Measurements from ENCODE around the gene PPP1R14C.
"Not testable (repeated sequence)": the region's sequence is repeated elsewhere in the genome, so short reads cannot be mapped to it uniquely, and the experiment has no call there.

Gene PPP1R14C

GRCh38 chr6:150142670-150143515 is at the start of gene PPP1R14C:
TSS of gene PPP1R14C (plus strand) at chr6:150143044. CDS start at chr6:150143193, 149 bp downstream.
- no peak for DNase-seq (ENCODE audit: low read depth in 3 of 3, low spot score in 1 of 3)

DNA sequence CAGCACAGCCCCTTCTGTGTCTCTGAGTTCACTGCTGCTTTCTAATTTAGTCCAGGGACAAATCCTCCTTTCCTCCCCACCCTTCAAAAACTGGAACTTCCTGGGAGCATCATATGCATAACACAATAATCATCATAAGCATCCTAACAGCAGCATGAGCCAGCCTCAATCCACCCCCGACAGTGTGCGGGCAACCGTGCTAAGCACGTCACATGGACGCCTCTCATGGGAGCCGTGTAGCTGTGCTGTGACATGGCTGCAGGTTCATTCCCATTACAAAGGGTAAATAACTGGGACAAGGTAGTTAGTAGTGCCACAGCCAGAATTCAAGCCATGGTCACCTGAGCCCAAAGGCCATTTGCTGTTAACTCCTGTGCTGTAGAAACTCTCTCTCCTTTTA is 49.4 kb upstream of the PPP1R14C start:
- no peak for DNase-seq (ENCODE audit: low read depth in 3 of 3, low spot score in 1 of 3)

DNA sequence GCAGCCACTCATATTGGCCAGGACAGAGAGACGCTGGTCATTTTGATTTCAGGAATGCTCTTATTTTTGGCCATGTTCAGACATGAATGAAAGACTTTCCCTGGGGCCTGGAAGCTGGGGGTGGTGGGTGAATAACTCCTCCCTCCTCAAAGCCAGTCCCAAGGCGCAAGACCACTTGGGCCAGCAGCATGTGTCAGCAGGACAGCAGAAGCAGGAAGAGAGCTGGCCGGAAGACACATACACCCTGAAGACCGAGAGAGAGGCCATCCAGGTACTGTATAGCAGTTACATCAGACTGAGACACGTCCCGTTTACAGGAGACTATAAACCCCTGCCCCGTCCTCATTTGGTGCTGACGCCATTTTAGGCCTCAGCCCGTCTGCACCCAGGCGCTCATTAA is 44.7 kb upstream of the PPP1R14C start:
- DNase-seq (ENCODE audit: low read depth in 3 of 3, low spot score in 1 of 3): no peak

- no peak for DNase-seq (ENCODE audit: low read depth in 3 of 3, low spot score in 1 of 3)
Observed at GRCh38 chr6:150099546-150099945, 43.3 kb upstream of the PPP1R14C start.

DNA sequence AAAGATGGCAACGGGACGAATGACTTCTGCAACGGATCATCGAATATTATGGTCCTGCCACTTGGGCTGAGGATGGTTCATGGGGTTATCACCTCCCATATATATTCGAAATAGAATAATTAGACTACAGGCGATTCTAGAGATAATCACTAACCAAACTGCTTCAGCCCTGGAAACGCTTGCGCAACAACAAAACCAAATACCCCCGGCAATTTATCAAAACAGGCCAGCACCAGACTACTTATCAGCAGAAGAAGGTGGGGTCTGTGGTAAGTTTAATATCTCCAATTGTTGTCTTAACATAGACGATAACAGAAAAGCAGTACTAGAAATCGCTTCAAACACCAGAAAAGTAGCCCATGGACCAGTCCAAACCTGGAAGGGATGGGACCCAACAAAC is 42.9 kb upstream of the PPP1R14C start:
- no peak for DNase-seq (ENCODE audit: low read depth in 3 of 3, low spot score in 1 of 3)

DNA sequence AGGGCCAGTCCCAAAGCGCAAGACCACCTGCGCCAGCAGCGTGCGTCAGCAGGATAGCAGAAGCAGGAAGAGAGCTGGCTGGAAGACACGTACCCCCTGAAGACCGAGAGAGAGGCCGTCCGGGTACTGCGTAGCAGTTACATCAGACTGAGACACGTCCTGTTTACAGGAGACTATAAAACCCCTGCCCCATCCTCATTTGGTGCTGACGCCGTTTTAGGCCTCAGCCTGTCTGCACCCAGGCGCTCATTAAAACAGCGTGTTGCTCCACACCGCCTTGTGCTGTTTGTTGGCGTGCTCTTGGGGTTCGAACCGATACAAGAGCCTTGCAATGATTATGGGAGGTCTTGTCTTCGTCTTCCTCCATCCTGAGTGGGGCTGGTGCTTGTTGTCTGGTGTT is 42.1 kb upstream of the PPP1R14C start:
- no peak for DNase-seq (ENCODE audit: low read depth in 3 of 3, low spot score in 1 of 3)

GRCh38 chr6:150102750-150103270 is 40.0 kb upstream of the PPP1R14C start:
- no peak for DNase-seq (ENCODE audit: low read depth in 3 of 3, low spot score in 1 of 3)

DNA sequence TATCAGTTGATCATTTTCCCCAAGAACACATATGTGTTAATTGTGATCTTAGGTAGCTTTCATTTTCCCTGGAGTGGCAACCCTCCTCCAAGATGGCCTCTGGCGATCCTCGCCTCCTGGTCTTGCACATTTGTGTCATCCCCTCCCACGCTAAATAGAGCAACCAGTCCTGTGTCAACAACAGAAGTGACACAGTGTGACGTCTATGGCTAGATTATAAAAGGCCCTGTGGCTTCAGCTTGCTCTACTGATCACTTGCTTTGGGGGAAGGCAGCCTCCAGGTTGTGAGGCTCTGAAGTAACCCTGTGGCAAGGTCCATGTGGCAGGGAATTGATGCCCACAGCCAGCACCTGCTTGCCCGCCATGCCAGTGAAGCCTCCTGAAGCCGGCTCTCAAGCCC is 30.6 kb upstream of the PPP1R14C start:
- no peak for DNase-seq (ENCODE audit: low read depth in 3 of 3, low spot score in 1 of 3)

- no peak for DNase-seq (ENCODE audit: low read depth in 3 of 3, low spot score in 1 of 3)
Observed at GRCh38 chr6:150115769-150116168, 27.1 kb upstream of the PPP1R14C start.

- DNase-seq (ENCODE audit: low read depth in 3 of 3, low spot score in 1 of 3): no peak
Observed at GRCh38 chr6:150116200-150116800, 26.5 kb upstream of the PPP1R14C start.

DNA sequence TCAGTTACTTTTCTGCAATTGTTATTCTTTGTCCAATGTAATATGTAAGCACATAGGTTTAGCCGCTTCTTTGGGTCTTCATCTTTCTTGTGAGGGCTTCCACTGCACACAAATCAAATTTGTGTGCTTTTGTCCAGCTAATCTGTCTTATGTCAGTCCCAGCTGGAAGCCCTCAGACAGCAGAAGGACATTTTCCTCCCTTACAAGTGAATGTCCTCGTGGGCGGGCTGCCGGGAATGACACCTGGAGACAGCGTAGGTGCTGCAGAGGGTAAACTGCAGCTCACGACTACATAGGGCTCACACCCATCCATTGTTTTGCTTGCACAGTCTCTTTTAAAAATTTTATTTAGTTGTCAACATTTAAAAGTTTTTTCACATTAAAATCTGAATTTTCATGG is 24.6 kb upstream of the PPP1R14C start:
- DNase-seq (ENCODE audit: low read depth in 3 of 3, low spot score in 1 of 3): no peak

DNA sequence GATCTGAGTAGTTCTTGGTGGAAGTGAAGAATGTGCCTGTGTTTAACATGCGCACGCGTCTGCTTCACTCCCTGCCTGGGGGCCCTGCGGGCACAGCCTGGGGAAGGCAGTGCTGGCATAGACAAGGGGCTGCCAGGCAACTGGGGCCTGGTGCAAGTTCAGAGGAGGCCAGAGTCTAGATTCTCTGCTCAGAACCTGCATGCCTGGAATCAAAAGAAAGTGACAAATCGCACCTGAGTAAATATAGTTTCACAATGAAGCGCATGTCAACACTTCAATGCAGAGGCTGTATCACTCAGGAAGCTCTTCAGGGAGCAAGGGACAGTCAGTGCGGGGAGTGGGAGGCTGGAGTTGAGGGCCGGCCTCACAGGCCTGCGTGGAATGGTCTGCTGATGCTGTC is 24.2 kb upstream of the PPP1R14C start:
- no peak for DNase-seq (ENCODE audit: low read depth in 3 of 3, low spot score in 1 of 3)

DNA sequence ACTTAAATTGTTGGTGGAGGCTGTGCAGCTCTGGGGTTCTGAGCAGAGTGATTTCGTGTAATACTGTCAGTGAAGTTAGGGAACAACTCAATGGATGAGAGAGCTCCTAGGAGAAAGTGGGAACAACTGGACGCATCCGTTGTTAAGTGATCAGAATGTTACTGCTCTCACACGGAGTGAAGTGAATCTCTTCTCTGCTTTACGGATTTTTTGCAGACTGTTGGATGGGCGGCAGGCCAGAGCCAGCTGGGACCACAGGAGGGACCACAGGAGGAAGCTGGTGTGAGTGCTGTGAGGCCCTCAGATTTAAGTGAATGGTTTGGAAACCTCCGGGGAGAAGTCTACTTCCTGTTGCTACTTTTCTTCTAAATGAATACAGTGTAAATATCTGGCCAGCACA is 23.7 kb upstream of the PPP1R14C start:
- no peak for DNase-seq (ENCODE audit: low read depth in 3 of 3, low spot score in 1 of 3)

GRCh38 chr6:150123645-150124044 is 19.2 kb upstream of the PPP1R14C start:
- DNase-seq (ENCODE audit: low read depth in 3 of 3, low spot score in 1 of 3): no peak

GRCh38 chr6:150124235-150124634 is 18.6 kb upstream of the PPP1R14C start:
- no peak for DNase-seq (ENCODE audit: low read depth in 3 of 3, low spot score in 1 of 3)

GRCh38 chr6:150126641-150127291 is 16.1 kb upstream of the PPP1R14C start:
- no peak for DNase-seq (ENCODE audit: low read depth in 3 of 3, low spot score in 1 of 3)

DNA sequence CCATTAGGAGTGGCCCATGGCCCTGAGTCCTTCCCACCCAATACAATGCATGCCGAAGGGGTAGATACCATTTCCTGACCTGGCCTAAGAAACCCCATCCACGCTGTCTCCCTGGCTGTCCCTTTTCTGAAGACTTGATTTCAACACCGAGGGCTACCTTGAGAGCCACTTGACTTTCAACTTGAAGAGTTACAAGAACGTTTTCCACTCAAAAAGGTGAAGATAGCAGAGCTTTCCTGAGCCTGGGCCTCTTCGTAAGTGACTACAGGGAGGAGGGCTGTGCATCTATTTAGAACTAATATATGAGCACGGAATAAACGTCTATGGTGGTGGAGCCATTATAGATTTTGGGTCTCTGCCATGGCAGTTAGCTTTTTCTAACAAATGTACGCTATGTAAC is 14.4 kb upstream of the PPP1R14C start:
- DNase-seq (ENCODE audit: low read depth in 3 of 3, low spot score in 1 of 3): no peak

DNA sequence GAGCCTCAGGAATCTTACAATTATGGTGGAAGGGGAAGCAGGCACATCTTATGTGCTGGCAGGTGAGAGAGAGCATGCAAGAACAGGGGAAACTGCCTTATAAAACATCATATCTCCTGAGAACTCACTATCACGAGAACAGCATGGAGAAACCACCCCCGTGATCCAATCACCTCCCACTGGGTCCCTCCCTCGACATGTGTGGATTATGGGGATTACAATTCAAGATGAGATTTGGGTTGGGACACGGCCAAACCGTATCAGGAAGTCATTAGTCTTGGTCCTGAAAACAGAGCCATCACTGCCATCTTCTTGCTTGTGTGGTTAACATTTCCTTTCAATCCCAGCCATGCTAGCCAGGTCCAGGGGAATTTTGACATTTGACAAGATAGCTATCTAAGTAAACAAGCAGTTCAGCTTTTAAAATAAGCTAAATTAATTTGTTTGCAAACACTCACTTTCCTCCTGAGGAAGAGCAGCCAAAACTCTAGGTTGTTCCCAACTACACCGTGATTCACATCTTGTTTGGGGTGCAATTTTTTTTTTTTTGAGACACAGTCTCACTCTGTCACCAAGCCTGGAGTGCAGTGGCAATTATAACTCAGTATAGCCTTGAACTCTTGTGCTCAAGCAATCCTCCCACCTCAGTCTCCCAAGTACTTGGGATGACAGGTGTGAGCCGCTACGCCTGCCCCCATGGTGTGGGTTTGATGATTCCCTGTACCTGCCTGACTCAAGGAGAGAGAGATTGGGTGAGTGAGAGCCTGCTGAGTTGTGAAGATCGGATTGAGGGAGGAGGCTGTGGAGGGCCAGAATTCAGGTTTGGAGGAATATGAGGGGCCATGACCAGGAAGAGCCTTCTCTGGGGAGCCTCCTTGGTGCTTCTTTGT is 13.0 kb upstream of the PPP1R14C start:
- DNase-seq (ENCODE audit: low read depth in 3 of 3, low spot score in 1 of 3): no peak

DNA sequence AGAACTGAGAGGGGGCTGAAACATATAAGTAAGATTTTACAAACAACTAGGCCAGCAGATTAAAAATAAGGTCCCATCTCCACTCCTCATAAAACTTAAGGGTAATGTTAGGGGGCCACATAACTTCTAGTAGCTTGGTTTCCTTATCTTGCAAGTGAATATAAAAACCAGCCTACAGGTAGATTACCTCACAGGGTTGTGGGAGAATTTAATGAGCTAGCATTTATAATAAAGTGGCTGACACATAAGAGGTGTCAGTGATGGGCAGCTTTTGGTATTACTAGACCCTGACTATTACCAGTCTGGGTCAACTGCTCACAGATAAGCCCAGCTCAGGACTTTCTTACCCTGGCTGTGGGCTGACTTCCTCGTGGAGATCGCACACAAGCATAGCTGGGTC is 9.2 kb upstream of the PPP1R14C start:
- no peak for DNase-seq (ENCODE audit: low read depth in 3 of 3, low spot score in 1 of 3)

DNA sequence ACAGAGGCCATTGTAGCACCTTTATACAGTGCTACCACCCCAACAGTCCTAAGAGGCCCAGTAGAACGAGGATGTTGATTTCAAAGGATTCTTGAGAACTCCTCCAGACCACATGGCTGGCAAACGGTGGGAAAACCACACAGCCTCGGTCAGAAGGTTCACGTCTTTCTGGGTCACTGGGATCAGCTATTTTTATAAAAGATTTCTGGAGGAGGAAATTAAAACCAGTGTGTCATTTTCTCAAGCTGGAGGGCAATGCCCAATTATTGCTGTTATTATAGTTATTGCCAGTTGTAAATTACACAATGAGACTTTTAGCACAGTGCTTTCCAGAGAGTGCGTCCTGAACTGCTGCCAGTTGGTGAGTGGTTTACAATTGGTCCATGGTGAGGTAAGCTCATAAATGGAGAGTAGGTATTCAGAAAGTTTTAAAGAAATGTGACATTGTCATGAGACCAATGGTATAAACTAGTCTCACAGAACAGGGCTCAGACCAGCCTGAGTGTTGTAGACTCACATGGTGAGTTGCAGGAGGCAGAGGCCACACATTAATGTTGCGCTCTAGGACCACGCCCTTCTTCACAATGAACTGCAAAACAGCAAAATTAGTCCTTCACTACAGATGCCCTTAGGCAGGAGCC is 8.4 kb upstream of the PPP1R14C start:
- no peak for DNase-seq (ENCODE audit: low read depth in 3 of 3, low spot score in 1 of 3)

DNA sequence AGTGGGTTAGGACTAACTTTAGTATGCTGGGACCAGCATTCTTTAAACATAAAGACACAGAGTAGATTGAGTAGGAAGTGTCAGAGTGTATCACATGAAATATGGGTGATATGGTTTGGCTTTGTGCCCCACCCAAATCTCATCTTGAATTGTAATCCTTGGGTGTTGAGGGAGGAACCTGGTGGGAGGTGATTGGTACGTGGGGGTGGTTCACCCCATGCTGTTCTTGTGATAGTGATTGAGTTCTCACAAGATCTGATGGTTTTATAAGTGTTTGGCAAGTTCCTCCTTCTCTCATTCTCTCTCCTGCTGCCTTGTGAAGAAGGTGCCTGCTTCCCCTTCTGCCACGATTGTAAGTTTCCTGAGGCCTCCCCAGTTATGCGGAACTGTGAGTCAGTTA is 5.1 kb upstream of the PPP1R14C start:
- DNase-seq (ENCODE audit: low read depth in 3 of 3, low spot score in 1 of 3): not testable (repeated sequence)

All from stimulated activated CD4-positive, alpha-beta T cell treated with anti-CD3 and anti-CD28 coated beads, TNF-alpha, amount 100 ng/mL, for 1 hour (primary cell).